Neutrophil (primary cell): ENCODE measurements around the gene CHURC1.

ENCODE experiments used
- H3K27ac ChIP-seq: fragments of 200-600 bp; sonication (generic); 2 replicates; pipeline ENCODE4 v1.5.1; 2016; ENCODE audit warnings: mild to moderate bottlenecking, moderate library complexity
- H3K27me3 ChIP-seq: fragments of 200-600 bp; sonication (generic); 2 replicates; pipeline ENCODE4 v1.6.0; 2016; ENCODE audit warnings: mild to moderate bottlenecking
- H3K36me3 ChIP-seq: fragments of 200-600 bp; sonication (generic); 2 replicates; pipeline ENCODE4 v1.5.1; 2017
- H3K4me1 ChIP-seq, 2 experiments: fragments of 200-600 bp in 1 of 2; sonication (generic) in 1 of 2; 1 replicate in 1 of 2; 2 replicates in 1 of 2; pipeline versions ENCODE4 v1.5.1 to v1.6.1; 2013 to 2016; ENCODE audit warnings: low read depth in 1 of 2, low read length in 1 of 2, mild to moderate bottlenecking in 1 of 2, moderate library complexity in 1 of 2; ENCODE audit not compliant: control insufficient read depth in 1 of 2, insufficient read depth in 1 of 2
- H3K4me3 ChIP-seq, 2 experiments: fragments of 200-600 bp in 1 of 2; sonication (generic) in 1 of 2; 1 replicate in 1 of 2; 2 replicates in 1 of 2; pipeline ENCODE4 v1.5.1; 2013 to 2016; ENCODE audit warnings: low read depth in 1 of 2, low read length in 1 of 2, mild to moderate bottlenecking in 1 of 2, moderate library complexity in 1 of 2
- H3K9me3 ChIP-seq: fragments of 200-600 bp; sonication (generic); 2 replicates; pipeline ENCODE4 v1.5.1; 2016
- CTCF ChIP-seq: fragments of 200-600 bp; sonication (generic); IDR thresholded peaks from 2 replicates; pipeline ENCODE4 v1.5.1; 2016; ENCODE audit warnings: antibody characterized with exemption

The CHURC1 gene

GRCh38 chr14:64971943-64972791, 57.9 kb downstream of the CHURC1 start, which contains the start of gene RAB15:
Gene RAB15, minus strand, starts transcription at chr14:64972336. Its CDS starts 260 bp downstream, at chr14:64972076.
- TF ChIP-seq CTCF = no peak
- no peak within 1 kb of the TSS for H3K27ac ChIP-seq
- no peaks in the 10 kb centered on the region for H3K9me3 ChIP-seq
- no peaks in the 10 kb centered on the region for H3K36me3 ChIP-seq
- H3K4me3 ChIP-seq = peak within 1 kb of the TSS; percentile 48 to 68
- H3K27me3 ChIP-seq = peaks cover 80% of the 10 kb centered on the region
- H3K4me1 ChIP-seq = peaks cover 12 to 13% of the 10 kb centered on the region in 2 experiments

- H3K9me3 ChIP-seq = no peaks in the 10 kb centered on the region
- TF ChIP-seq CTCF = no peak
- peaks cover 89% of the 10 kb centered on the region for H3K27me3 ChIP-seq
- peaks cover 12 to 13% of the 10 kb centered on the region in 2 experiments for H3K4me1 ChIP-seq
- H3K36me3 ChIP-seq = no peaks in the 10 kb centered on the region
- H3K4me3 ChIP-seq = peak overlapping the region in 1 of 2 experiments; percentile 48
- H3K27ac ChIP-seq = no peak overlapping the region
Measured at GRCh38 chr14:64973026-64973442, 58.8 kb downstream of the CHURC1 start.

GRCh38 chr14:64973826-64974225, 59.6 kb downstream of the CHURC1 start:
- peaks cover 12 to 13% of the 10 kb centered on the region in 2 experiments for H3K4me1 ChIP-seq
- no peak for TF ChIP-seq CTCF
- no peaks in the 10 kb centered on the region for H3K36me3 ChIP-seq
- no peaks in the 10 kb centered on the region for H3K9me3 ChIP-seq
- H3K27ac ChIP-seq = no peak overlapping the region
- H3K4me3 ChIP-seq = no peak overlapping the region
- H3K27me3 ChIP-seq = peaks cover 94% of the 10 kb centered on the region

- TF ChIP-seq CTCF = no peak
Measured at GRCh38 chr14:64974563-64974962, 60.3 kb downstream of the CHURC1 start.

GRCh38 chr14:64979336-64980074, 65.2 kb downstream of the CHURC1 start:
- Histone ChIP-seq H3K4me1 (peaks cover 3 to 5% of the 10 kb centered on the region in 2 experiments), H3K36me3 (no peaks in the 10 kb centered on the region), H3K27me3 (peaks cover 48% of the 10 kb centered on the region), H3K4me3 (no peak overlapping the region), H3K27ac (no peak overlapping the region), H3K9me3 (no peaks in the 10 kb centered on the region)
- TF ChIP-seq CTCF = no peak

More at GRCh38 chr14:64974563-64974962, 60.3 kb downstream of the CHURC1 start:
- peaks cover 12 to 13% of the 10 kb centered on the region in 2 experiments for H3K4me1 ChIP-seq
- H3K36me3 ChIP-seq = no peaks in the 10 kb centered on the region
- no peak overlapping the region for H3K4me3 ChIP-seq
- H3K9me3 ChIP-seq = no peaks in the 10 kb centered on the region
- no peak overlapping the region for H3K27ac ChIP-seq
- H3K27me3 ChIP-seq = peaks cover 91% of the 10 kb centered on the region
